Parathyroid adenoma (tissue), 2 donors: ENCODE data around the gene WWP2.
"Not testable (repeated sequence)": the region's sequence is repeated elsewhere in the genome, so short reads cannot be mapped to it uniquely, and the experiment has no call there.

ENCODE experiments used
- H2AFZ ChIP-seq: fragments of 300-600 bp; sonication (generic); one replicate; pipeline ENCODE4 v1.7.0; 2017; ENCODE audit warnings: antibody characterized with exemption, mild to moderate bottlenecking
- H3K27ac ChIP-seq: fragments of 300-600 bp; sonication (generic); one replicate; pipeline ENCODE4 v1.7.0; 2017
- H3K27me3 ChIP-seq: fragments of 300-600 bp; sonication (generic); one replicate; pipeline ENCODE4 v1.7.0; 2017; ENCODE audit warnings: low read length; ENCODE audit not compliant: control insufficient read depth, insufficient read depth
- H3K36me3 ChIP-seq: fragments of 300-600 bp; sonication (generic); one replicate; pipeline ENCODE4 v1.7.0; 2017; ENCODE audit warnings: low read length; ENCODE audit not compliant: control insufficient read depth, insufficient read depth
- H3K4me1 ChIP-seq: fragments of 300-600 bp; sonication (generic); one replicate; pipeline ENCODE4 v1.7.0; 2017; ENCODE audit warnings: control low read depth
- H3K4me2 ChIP-seq: fragments of 300-600 bp; sonication (generic); one replicate; pipeline ENCODE4 v1.7.0; 2017; ENCODE audit warnings: low read length
- H3K4me3 ChIP-seq: fragments of 300-600 bp; sonication (generic); one replicate; pipeline ENCODE4 v1.7.0; 2017; ENCODE audit warnings: low read depth, low read length
- H3K79me2 ChIP-seq: fragments of 300-600 bp; sonication (generic); one replicate; pipeline ENCODE4 v1.7.0; 2017; ENCODE audit warnings: control low read depth
- H3K9ac ChIP-seq: fragments of 300-600 bp; sonication (generic); one replicate; pipeline ENCODE4 v1.7.0; 2017; ENCODE audit warnings: mild to moderate bottlenecking
- H3K9me3 ChIP-seq: fragments of 300-600 bp; sonication (generic); one replicate; pipeline ENCODE4 v1.7.0; 2017; ENCODE audit warnings: low read length; ENCODE audit not compliant: control insufficient read depth
- CTCF ChIP-seq: fragments of 300-600 bp; sonication (generic); IDR thresholded peaks from one replicate; pipeline ENCODE4 v1.7.0; 2017; ENCODE audit warnings: antibody characterized with exemption, mild to moderate bottlenecking
- donor health status: primary hyperparathyroidism.

WWP2 gene

GRCh38 chr16:69942099-69942491 lies 180.0 kb downstream of the WWP2 start:
- Histone ChIP-seq H3K27ac (no peak overlapping the region), H3K9ac (no peak overlapping the region), H2AFZ (no peak overlapping the region), H3K79me2 (no peaks in the 10 kb centered on the region), H3K4me2 (no peak overlapping the region), H3K36me3 (no peaks in the 10 kb centered on the region), H3K9me3 (no peaks in the 10 kb centered on the region), H3K4me1 (no peaks in the 10 kb centered on the region), H3K27me3 (no peaks in the 10 kb centered on the region), H3K4me3 (no peak overlapping the region)
- TF ChIP-seq CTCF = no peak

- no peak overlapping the region for H3K4me3 ChIP-seq
These were observed 180.6 kb downstream of the WWP2 start for GRCh38 chr16:69942627-69943170.

GRCh38 chr16:69943241-69944036 lies 181.3 kb downstream of the WWP2 start:
- not testable (repeated sequence) for H3K4me3 ChIP-seq, H2AFZ ChIP-seq, H3K79me2 ChIP-seq, H3K27ac ChIP-seq, H3K36me3 ChIP-seq, H3K4me1 ChIP-seq, H3K4me2 ChIP-seq, H3K27me3 ChIP-seq, H3K9ac ChIP-seq, H3K9me3 ChIP-seq

More at GRCh38 chr16:69942627-69943170, 180.6 kb downstream of the WWP2 start:
- H3K79me2 ChIP-seq = no peaks in the 10 kb centered on the region
- H3K27ac ChIP-seq = no peak overlapping the region
- H2AFZ ChIP-seq = no peak overlapping the region
- H3K27me3 ChIP-seq = no peaks in the 10 kb centered on the region
- no peak overlapping the region for H3K4me2 ChIP-seq
- H3K36me3 ChIP-seq = no peaks in the 10 kb centered on the region
- H3K9me3 ChIP-seq = no peaks in the 10 kb centered on the region
- H3K9ac ChIP-seq = no peak overlapping the region
- no peak for TF ChIP-seq CTCF
- H3K4me1 ChIP-seq = no peaks in the 10 kb centered on the region

GRCh38 chr16:69950411-69950810 lies 188.3 kb downstream of the WWP2 start:
- H3K9ac ChIP-seq, H3K9me3 ChIP-seq, H3K4me3 ChIP-seq, H3K27me3 ChIP-seq, H3K4me1 ChIP-seq, H2AFZ ChIP-seq, H3K79me2 ChIP-seq, H3K4me2 ChIP-seq, H3K27ac ChIP-seq, H3K36me3 ChIP-seq: not testable (repeated sequence)

GRCh38 chr16:69951017-69951671 lies 189.0 kb downstream of the WWP2 start, which contains the start of gene CLEC18A:
CLEC18A (plus strand) TSS chr16:69951334; CDS start chr16:69951367, 33 bp downstream.
- not testable (repeated sequence) for H3K9ac ChIP-seq, H3K9me3 ChIP-seq, H3K4me1 ChIP-seq, H3K79me2 ChIP-seq, H3K27me3 ChIP-seq, H2AFZ ChIP-seq, H3K4me2 ChIP-seq, H3K36me3 ChIP-seq, H3K27ac ChIP-seq, H3K4me3 ChIP-seq

- not testable (repeated sequence) for H2AFZ ChIP-seq, H3K36me3 ChIP-seq, H3K4me1 ChIP-seq, H3K27me3 ChIP-seq, H3K27ac ChIP-seq, H3K9me3 ChIP-seq, H3K79me2 ChIP-seq, H3K4me2 ChIP-seq, H3K9ac ChIP-seq, H3K4me3 ChIP-seq
These were observed 189.5 kb downstream of the WWP2 start for GRCh38 chr16:69951672-69952031.

- H2AFZ ChIP-seq, H3K9me3 ChIP-seq, H3K4me2 ChIP-seq, H3K79me2 ChIP-seq, H3K9ac ChIP-seq, H3K27ac ChIP-seq, H3K27me3 ChIP-seq, H3K36me3 ChIP-seq, H3K4me3 ChIP-seq, H3K4me1 ChIP-seq: not testable (repeated sequence)
These were observed 190.0 kb downstream of the WWP2 start for GRCh38 chr16:69952116-69952515.

- not testable (repeated sequence) for H3K36me3 ChIP-seq, H3K9me3 ChIP-seq, H3K9ac ChIP-seq, H2AFZ ChIP-seq, H3K4me1 ChIP-seq, H3K4me3 ChIP-seq, H3K27me3 ChIP-seq, H3K4me2 ChIP-seq, H3K79me2 ChIP-seq, H3K27ac ChIP-seq
These were observed 190.6 kb downstream of the WWP2 start for GRCh38 chr16:69952572-69953355.

GRCh38 chr16:69954241-69954640 lies 192.1 kb downstream of the WWP2 start:
- not testable (repeated sequence) for H3K36me3 ChIP-seq, H3K27ac ChIP-seq, H3K4me2 ChIP-seq, H3K4me1 ChIP-seq, H3K9me3 ChIP-seq, H3K4me3 ChIP-seq, H3K9ac ChIP-seq, H3K79me2 ChIP-seq, H2AFZ ChIP-seq, H3K27me3 ChIP-seq
